Ovary (tissue), 3 donors: ENCODE measurements around the gene FAM72A.
"Not testable (repeated sequence)": the region's sequence is repeated elsewhere in the genome, so short reads cannot be mapped to it uniquely, and the experiment has no call there.

ENCODE experiments used
- EP300 ChIP-seq: sonication (generic); formaldehyde crosslinking; IDR thresholded peaks from one replicate; pipeline ENCODE4 v1.6.1; 2017; ENCODE audit warnings: antibody characterized with exemption
- TF ChIP-seq, protein P1 (sequence below), 3 donors: fragments of 450-650 bp in 2 of 3; fragments of 200-600 bp in 1 of 3; IDR thresholded peaks; one replicate each; pipeline versions ENCODE4 v1.5.1 to v1.8.0; 2016 to 2022; ENCODE audit warnings: antibody characterized with exemption in 3 of 3, mild to moderate bottlenecking in 1 of 3
- donor health status: DM: no; HTN: no; CAD: no.

DNA sequence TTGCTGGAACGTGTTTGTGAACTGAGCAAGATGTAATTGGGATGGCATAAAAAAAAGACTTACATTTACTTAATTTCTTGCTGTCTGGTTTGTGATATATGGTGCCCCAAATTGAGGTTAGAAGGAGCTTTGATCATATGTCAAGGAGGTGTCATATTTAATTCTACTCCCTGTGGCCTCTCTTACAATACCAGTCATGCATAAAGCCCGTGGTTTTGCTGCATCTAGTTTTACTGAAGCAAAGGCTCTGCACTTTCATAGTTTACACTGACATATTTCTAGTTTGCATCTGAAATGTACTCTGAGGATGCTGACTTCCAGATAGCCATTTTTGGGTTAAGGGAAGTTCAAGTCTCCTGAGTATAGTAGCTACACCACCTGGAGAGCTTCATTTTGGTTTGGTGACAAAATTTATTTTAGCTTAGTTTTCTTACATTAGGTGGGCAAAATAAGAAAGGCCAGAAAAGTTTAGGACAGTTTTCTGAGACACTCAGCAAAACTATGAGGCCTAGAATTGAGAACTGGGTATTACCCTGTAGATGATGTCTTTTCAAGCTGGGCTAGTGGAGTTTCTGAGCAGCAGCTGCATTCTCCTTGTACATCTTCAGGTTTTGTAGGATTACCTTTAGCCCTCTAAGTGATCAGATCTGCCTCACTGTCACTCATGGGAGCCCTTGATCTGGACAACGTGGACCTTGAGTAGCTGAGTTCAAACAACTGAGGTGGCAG is 48.5 kb upstream of the FAM72A start:
- TF ChIP-seq, protein P1, sequence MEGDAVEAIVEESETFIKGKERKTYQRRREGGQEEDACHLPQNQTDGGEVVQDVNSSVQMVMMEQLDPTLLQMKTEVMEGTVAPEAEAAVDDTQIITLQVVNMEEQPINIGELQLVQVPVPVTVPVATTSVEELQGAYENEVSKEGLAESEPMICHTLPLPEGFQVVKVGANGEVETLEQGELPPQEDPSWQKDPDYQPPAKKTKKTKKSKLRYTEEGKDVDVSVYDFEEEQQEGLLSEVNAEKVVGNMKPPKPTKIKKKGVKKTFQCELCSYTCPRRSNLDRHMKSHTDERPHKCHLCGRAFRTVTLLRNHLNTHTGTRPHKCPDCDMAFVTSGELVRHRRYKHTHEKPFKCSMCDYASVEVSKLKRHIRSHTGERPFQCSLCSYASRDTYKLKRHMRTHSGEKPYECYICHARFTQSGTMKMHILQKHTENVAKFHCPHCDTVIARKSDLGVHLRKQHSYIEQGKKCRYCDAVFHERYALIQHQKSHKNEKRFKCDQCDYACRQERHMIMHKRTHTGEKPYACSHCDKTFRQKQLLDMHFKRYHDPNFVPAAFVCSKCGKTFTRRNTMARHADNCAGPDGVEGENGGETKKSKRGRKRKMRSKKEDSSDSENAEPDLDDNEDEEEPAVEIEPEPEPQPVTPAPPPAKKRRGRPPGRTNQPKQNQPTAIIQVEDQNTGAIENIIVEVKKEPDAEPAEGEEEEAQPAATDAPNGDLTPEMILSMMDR (IDR thresholded peaks at IDR 0.05) = not testable (repeated sequence)
- TF ChIP-seq EP300 = not testable (repeated sequence)
